NCI-H460 (cell line): ENCODE results near the gene PTGIR. TPM values are rescaled to one million over a fixed set of nuclear protein-coding genes. Genes with fewer than 3 reads are reported as not detected.
A peak's percentile ranks its signal among the peaks of the same experiment; 100 is the strongest.

ENCODE experiments used
- DNase-seq: peaks from one replicate; pipeline ENCODE4 v3.0.0-alpha.2; 2016; ENCODE audit warnings: low read depth; ENCODE audit errors: extremely low read depth
- total RNA-seq: library from RNA; depleted of rRNA; stranded (reverse); fragments of >200 nt; shearing (Covaris generic); gene quantifications from 2 replicates; pipeline ENCODE4 v1.2.3, GENCODE V29; 2014

PTGIR gene
- total RNA-seq, 1 experiment from 2014 or later, result not detected

DNA sequence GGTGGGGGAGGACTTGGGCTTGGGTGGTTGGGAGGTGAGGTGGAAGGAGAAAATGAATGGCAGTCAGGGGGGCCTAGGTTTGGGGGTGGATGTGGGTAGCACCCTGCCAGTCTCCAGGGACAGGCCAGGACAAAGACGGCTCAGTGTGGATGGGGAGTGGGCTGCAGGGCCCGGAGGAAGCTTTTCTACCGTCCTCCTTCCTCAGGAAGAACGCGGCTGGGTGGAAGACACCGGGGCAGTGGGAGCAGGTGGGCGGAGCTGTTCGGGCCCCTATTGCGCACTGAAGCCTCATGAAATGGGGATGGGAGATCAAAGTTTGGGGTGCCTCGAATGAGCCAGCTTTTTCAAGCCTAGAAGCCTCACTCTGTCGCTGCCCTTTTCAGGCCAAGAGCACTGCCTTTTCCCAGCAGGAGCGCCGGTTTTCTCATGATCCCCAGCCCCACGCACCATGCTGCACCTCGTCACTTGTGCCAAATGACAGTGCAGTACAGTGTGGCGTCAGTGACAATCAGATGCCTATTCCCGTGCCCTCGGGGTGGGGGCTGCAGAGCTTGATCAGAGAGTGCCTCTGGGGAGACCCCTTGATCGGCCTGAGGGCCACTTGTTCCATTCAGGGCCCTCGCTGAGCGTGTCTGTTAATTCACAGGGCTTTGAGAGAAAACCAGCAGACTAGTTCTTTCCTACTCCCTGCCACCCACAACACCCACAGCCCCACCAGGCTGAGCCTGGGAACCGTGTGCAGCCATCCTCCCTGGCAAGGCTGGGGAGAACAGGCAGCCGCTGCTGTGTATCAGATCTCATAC lies 22.3 kb downstream of the PTGIR start:
- no peak for DNase-seq

- DNase-seq, result no peak
These were observed 23.3 kb downstream of the PTGIR start, which contains the start of gene CALM3 for GRCh38 chr19:46601318-46602224. Gene CALM3 (plus strand): TSS chr19:46601330. CDS start chr19:46601435, 105 bp downstream.

- DNase-seq, result peak; percentile 91
These were observed 24.2 kb downstream of the PTGIR start for GRCh38 chr19:46600384-46601317.

GRCh38 chr19:46599716-46600373 lies 25.0 kb downstream of the PTGIR start:
- no peak for DNase-seq

DNA sequence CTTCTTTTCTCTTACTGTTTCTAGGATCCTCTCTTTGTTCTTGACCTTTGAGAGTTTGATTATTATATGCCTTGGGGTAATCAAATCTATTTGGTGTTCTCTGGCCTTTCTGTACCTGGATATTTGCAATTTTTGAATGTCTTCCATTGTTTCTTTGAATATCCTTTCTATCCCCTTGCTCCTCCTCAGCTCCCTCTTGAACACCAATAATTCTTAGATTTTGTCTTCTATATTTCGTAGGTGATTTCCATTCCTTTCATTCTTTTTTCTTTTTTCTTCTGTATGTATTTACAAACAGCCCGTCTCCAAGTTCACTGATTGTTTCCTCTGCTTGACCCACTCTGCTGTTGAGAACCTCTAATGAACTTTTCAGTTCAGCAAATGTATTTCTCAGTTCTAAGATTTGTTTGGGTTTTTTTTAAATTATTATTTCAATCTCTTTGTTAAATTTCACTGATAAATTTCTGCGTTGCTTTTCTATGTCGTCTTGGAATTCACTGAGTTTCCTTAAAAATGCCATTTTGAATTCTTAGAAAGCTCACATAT lies 26.4 kb downstream of the PTGIR start:
- no peak for DNase-seq

DNA sequence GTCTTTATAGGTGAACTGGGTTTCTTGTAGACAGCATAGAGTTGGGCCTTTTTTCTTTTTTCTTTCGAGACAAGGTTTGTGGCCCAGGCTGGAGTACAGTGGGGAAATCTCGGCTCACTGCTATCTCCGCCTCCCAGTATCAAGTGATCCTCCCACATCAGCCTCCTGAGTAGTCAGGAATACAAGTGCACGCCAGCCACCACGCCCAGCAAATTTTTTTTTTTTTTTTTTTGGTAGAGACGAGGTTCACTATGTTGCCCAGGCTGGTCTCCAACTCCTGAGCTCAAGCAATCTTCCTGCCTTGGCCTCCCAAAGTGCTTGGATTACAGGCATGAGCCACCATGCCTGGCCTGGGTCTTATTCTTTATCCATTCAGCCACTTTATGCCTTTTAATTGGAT lies 28.9 kb downstream of the PTGIR start:
- no peak for DNase-seq

- no peak for DNase-seq
These were observed 33.0 kb downstream of the PTGIR start for GRCh38 chr19:46591870-46592269.

DNA sequence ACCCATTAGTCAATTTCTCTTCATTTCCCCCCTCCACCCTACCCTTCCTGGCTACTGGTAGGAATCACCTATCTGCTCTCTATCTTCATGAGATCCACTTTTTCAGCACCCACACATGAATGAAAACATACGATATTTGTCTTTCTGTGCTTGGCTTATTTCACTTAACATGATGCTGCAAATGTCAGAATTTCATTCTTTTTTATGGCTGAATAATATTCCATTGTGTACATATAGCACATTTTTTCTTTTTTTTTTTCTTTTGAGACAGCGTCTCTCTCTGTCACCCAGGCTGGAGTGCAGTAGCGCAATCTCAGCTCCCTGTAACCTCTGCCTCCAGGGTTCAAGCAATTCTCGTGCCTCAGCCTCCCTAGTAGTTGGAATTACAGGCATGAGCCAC lies 33.6 kb downstream of the PTGIR start:
- DNase-seq, result no peak

DNA sequence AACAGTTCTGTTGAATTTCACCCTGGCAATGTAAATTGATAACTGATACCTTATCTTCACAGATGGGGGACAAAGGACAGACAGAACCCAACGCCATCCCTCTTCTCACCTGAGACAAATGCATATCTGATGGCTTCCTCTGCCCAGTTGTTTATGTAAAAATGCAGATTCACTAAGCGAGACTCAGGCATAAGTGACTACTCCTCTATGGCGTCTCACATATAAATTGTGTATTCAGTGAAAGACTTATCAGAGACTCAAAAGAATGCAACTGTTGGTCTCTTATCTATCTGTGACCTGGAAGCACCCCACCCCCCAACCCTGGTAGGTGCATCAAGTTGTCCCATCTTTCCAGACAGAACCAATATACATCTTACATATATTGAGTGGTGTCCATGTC lies 37.0 kb downstream of the PTGIR start:
- no peak for DNase-seq

GRCh38 chr19:46586294-46586693 lies 38.6 kb downstream of the PTGIR start:
- no peak for DNase-seq

GRCh38 chr19:46585539-46585938 lies 39.4 kb downstream of the PTGIR start:
- no peak for DNase-seq

- DNase-seq, result no peak
These were observed 44.6 kb downstream of the PTGIR start for GRCh38 chr19:46580247-46580646.

- DNase-seq, result no peak
These were observed 45.5 kb downstream of the PTGIR start for GRCh38 chr19:46579361-46579879.

DNA sequence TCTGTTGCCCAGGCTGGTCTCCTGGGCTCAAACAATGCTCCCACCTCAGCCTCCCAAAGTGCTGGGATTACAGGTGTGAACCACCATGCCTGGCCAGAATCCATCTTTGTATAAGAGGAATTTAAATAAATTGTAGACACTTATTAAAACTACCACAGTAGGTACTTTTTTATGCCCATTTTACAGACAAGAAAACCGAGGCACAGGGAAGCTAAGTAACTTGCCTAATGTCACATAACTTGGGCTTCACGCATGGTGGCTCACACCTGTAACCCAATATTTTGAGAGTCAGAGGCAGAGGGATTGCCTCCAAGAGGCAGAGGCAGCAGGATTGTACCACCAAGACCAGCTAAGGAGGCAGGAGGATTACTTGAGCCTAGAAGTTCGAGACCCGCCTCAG lies 46.4 kb downstream of the PTGIR start:
- no peak for DNase-seq

- no peak for DNase-seq
These were observed 50.4 kb downstream of the PTGIR start for GRCh38 chr19:46574533-46574932.

DNA sequence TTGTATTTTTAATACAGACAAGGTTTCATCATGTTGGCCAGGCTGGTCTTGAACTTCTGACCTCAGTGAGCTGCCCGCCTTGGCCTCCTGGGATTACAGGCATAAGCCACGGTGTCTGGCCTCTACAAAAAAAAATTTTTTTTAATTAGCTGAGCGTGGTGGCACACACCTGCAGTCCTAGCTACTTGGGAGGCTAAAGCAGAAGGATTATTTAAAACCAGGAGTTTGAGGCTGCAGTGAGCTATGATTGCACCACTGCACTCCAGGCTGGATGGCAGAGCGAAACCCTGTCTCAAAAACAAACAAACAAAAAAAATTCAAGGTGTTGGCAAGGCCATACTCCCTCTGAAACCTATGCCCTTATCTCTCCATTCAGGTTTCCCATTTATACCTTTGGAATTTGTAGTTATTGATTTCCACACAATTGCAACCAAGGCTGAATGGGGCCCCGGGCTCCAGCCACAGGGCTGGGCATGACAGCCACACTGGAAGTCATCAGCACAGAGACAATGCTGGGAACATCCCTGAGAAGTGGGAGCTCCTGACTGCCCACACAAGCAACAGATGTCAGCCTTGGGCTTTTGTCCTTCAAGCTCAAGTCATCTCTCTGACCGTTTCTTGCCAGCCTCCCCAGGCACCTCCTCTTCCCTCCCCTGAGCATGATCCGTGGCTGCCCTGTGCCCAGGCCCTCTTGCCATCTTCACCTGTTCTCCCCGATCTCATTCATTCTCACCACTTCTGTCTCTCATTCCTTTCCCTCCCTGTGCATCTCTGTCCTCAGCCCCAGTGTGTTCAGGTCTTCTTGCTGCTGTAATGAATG lies 51.0 kb downstream of the PTGIR start:
- DNase-seq, result no peak

GRCh38 chr19:46571495-46571894 lies 53.4 kb downstream of the PTGIR start:
- peak; percentile 12 for DNase-seq
